Liver (tissue), 9 donors: ENCODE measurements around the gene POLG. TPM values are rescaled to one million over a fixed set of nuclear protein-coding genes. Genes with fewer than 3 reads are reported as not detected.

Experiments
- DNase-seq: peaks from one replicate; pipeline ENCODE4 v3.0.0-alpha.2; 2017; ENCODE audit warnings: low spot score
- H3K27ac ChIP-seq, 2 donors: one replicate each; pipeline ENCODE4 v1.7.0; 2013; ENCODE audit warnings: inconsistent platforms in 2 of 2, low read length in 2 of 2, control low read depth in 1 of 2, low read depth in 1 of 2, mild to moderate bottlenecking in 1 of 2
- H3K27me3 ChIP-seq, 4 donors: one replicate each; pipeline versions ENCODE4 v1.6.1 to v1.7.0; 2013; ENCODE audit warnings: low read length in 3 of 4, inconsistent platforms in 1 of 4, mild to moderate bottlenecking in 1 of 4, moderate library complexity in 1 of 4; ENCODE audit not compliant: control insufficient read depth in 4 of 4, insufficient read depth in 4 of 4
- H3K36me3 ChIP-seq, 4 donors: one replicate each; pipeline versions ENCODE4 v1.6.1 to v1.7.0; 2013; ENCODE audit warnings: low read length in 3 of 4, mild to moderate bottlenecking in 3 of 4, low read depth in 1 of 4, moderate library complexity in 1 of 4; ENCODE audit not compliant: control insufficient read depth in 4 of 4, insufficient read depth in 3 of 4
- H3K4me1 ChIP-seq, 4 donors: one replicate each; pipeline versions ENCODE4 v1.6.1 to v1.7.0; 2013; ENCODE audit warnings: low read length in 3 of 4, mild to moderate bottlenecking in 3 of 4, moderate library complexity in 1 of 4; ENCODE audit not compliant: control insufficient read depth in 4 of 4, insufficient read depth in 4 of 4
- H3K4me3 ChIP-seq, 3 donors: one replicate each; pipeline versions ENCODE4 v1.6.1 to v1.7.0; 2013; ENCODE audit warnings: low read length in 3 of 3, control low read depth in 1 of 3, low read depth in 1 of 3, mild to moderate bottlenecking in 1 of 3
- H3K9ac ChIP-seq, 2 donors: one replicate each; pipeline ENCODE4 v1.7.0; 2013; ENCODE audit warnings: low read length in 2 of 2, mild to moderate bottlenecking in 2 of 2, moderate library complexity in 2 of 2, control low read depth in 1 of 2, low read depth in 1 of 2
- H3K9me3 ChIP-seq, 4 donors: one replicate each; pipeline versions ENCODE4 v1.6.1 to v1.7.0; 2013; ENCODE audit warnings: low read length in 3 of 4; ENCODE audit not compliant: control insufficient read depth in 4 of 4
- CTCF ChIP-seq: fragments of 150-350 bp; IDR thresholded peaks from 2 replicates; pipeline ENCODE4 v1.5.1; 2017; ENCODE audit warnings: improper control_type of control experiment, low read depth, low read length; ENCODE audit not compliant: missing input control
- EGR1 ChIP-seq, 2 donors: IDR thresholded peaks; 2 replicates each; pipeline ENCODE4 v1.6.1; 2016 to 2018; ENCODE audit warnings: antibody characterized with exemption in 2 of 2, low read depth in 2 of 2
- FOXA1 ChIP-seq: IDR thresholded peaks from 2 replicates; pipeline ENCODE4 v1.6.1; 2016; ENCODE audit warnings: antibody characterized with exemption
- FOXA2 ChIP-seq: IDR thresholded peaks from 2 replicates; pipeline ENCODE4 v1.6.1; 2016; ENCODE audit warnings: antibody characterized with exemption
- HNF4A ChIP-seq, 2 donors: conservative IDR thresholded peaks; 2 replicates each; pipeline ENCODE4 v1.6.1; 2016; ENCODE audit warnings: antibody characterized with exemption in 2 of 2, mild to moderate bottlenecking in 2 of 2
- JUND ChIP-seq, 2 donors: IDR thresholded peaks; 2 replicates each; pipeline ENCODE4 v1.6.1; 2016; ENCODE audit warnings: antibody characterized with exemption in 2 of 2
- MAX ChIP-seq: IDR thresholded peaks from 2 replicates; pipeline ENCODE4 v1.6.1; 2016; ENCODE audit warnings: antibody characterized with exemption
- NR2F2 ChIP-seq: IDR thresholded peaks from 2 replicates; pipeline ENCODE4 v1.6.1; 2016; ENCODE audit warnings: antibody characterized with exemption
- RAD21 ChIP-seq, 2 donors: IDR thresholded peaks; 2 replicates each; pipeline ENCODE4 v1.6.1; 2016; ENCODE audit warnings: antibody characterized with exemption in 2 of 2, mild to moderate bottlenecking in 2 of 2
- RXRA ChIP-seq, 2 donors: IDR thresholded peaks; 2 replicates each; pipeline ENCODE4 v1.6.1; 2017 to 2018; ENCODE audit warnings: antibody characterized with exemption in 2 of 2, mild to moderate bottlenecking in 1 of 2
- SP1 ChIP-seq: IDR thresholded peaks from 2 replicates; pipeline ENCODE4 v1.6.1; 2018; ENCODE audit warnings: antibody characterized with exemption, mild to moderate bottlenecking
- TAF1 ChIP-seq: conservative IDR thresholded peaks from 2 replicates; pipeline ENCODE4 v1.6.1; 2016; ENCODE audit warnings: antibody characterized with exemption, mild to moderate bottlenecking
- YY1 ChIP-seq: IDR thresholded peaks from 2 replicates; pipeline ENCODE4 v1.6.1; 2016; ENCODE audit warnings: antibody characterized with exemption, mild to moderate bottlenecking
- WGBS: extraction: QIAGEN DNeasy Blood & Tissue Kit; methylation state at CpG from one replicate; pipeline ENCODE4 v1.1.7; 2013; 5-methylcytosine and 5-hydroxymethylcytosine counted together
- polyA plus RNA-seq, 2 donors: library from polyadenylated mRNA; stranded (reverse) in 1 of 2; unstranded in 1 of 2; fragments of 200-250 nt in 1 of 2; fragments of >200 nt in 1 of 2; fragmentation: Nextera tagmentation in 1 of 2; extraction: Ambion mirVana in 1 of 2; gene quantifications; one replicate each; pipeline versions ENCODE4 v1.2.1 to v1.2.3, GENCODE V29; 2013 to 2015
- total RNA-seq, 2 donors: library from RNA; depleted of rRNA; stranded (reverse); fragments of >200 nt; gene quantifications; one replicate each; pipeline ENCODE4 v1.2.3, GENCODE V29; 2014
- TF ChIP-seq, protein P1 (sequence below): IDR thresholded peaks from 2 replicates; pipeline ENCODE4 v1.6.1; 2016; ENCODE audit warnings: antibody characterized with exemption
- TF ChIP-seq, protein P2 (sequence below): IDR thresholded peaks from 2 replicates; pipeline ENCODE4 v1.6.1; 2016; ENCODE audit warnings: antibody characterized with exemption, mild to moderate bottlenecking
- TF ChIP-seq, protein P3 (sequence below): IDR thresholded peaks from 2 replicates; pipeline ENCODE4 v1.6.1; 2016; ENCODE audit warnings: antibody characterized with exemption
- donor health status: healthy.
- donor health status: healthy.
- donor health status: healthy.
- donor health status: healthy.
- donor health status: healthy.

POLG gene
- total and polyA plus RNA-seq, 4 donors, result 15.2 to 53.1 (median 31.4) TPM

DNA sequence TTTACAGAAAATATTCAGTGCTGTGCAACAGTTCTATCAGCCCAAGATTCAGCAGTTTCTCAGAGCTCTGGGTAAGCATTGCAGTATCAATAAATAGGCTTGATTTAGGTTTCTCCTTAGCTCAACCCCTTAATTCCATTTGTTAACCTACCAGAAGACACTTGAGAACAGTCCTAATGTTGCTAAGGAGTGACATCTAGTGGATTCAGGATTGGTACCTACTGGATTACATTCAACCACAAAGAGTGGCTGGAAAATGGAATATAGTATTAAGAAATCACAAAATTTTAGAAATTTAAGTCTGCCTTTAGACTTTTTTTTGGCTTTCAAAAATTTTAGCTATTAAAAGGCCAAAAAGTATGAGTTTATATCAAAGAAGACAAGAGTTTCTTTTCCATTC, 34.7 kb downstream of the POLG start:
- Histone ChIP-seq H3K4me3 (no peak overlapping the region), H3K36me3 (no peaks in the 10 kb centered on the region), H3K27ac (no peak overlapping the region), H3K27me3 (no peaks in the 10 kb centered on the region), H3K4me1 (no peaks in the 10 kb centered on the region), H3K9ac (no peak overlapping the region), H3K9me3 (no peaks in the 10 kb centered on the region)
- TF ChIP-seq CTCF (peak; percentile 7), EGR1 (IDR thresholded peaks at IDR 0.05; ENCODE audit: low read depth in 2 of 2) (no peak), NR2F2 (no peak), SP1 (no peak), YY1 (no peak), FOXA2 (no peak), HNF4A (conservative IDR thresholded peaks at IDR 0.05) (no peak), RAD21 (IDR thresholded peaks at IDR 0.05) (peak; percentile 67 to 69), JUND (IDR thresholded peaks at IDR 0.05) (no peak), RXRA (IDR thresholded peaks at IDR 0.05) (no peak)
- TF ChIP-seq, protein P1, sequence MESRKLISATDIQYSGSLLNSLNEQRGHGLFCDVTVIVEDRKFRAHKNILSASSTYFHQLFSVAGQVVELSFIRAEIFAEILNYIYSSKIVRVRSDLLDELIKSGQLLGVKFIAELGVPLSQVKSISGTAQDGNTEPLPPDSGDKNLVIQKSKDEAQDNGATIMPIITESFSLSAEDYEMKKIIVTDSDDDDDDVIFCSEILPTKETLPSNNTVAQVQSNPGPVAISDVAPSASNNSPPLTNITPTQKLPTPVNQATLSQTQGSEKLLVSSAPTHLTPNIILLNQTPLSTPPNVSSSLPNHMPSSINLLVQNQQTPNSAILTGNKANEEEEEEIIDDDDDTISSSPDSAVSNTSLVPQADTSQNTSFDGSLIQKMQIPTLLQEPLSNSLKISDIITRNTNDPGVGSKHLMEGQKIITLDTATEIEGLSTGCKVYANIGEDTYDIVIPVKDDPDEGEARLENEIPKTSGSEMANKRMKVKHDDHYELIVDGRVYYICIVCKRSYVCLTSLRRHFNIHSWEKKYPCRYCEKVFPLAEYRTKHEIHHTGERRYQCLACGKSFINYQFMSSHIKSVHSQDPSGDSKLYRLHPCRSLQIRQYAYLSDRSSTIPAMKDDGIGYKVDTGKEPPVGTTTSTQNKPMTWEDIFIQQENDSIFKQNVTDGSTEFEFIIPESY, result no peak
- TF ChIP-seq, protein P2, sequence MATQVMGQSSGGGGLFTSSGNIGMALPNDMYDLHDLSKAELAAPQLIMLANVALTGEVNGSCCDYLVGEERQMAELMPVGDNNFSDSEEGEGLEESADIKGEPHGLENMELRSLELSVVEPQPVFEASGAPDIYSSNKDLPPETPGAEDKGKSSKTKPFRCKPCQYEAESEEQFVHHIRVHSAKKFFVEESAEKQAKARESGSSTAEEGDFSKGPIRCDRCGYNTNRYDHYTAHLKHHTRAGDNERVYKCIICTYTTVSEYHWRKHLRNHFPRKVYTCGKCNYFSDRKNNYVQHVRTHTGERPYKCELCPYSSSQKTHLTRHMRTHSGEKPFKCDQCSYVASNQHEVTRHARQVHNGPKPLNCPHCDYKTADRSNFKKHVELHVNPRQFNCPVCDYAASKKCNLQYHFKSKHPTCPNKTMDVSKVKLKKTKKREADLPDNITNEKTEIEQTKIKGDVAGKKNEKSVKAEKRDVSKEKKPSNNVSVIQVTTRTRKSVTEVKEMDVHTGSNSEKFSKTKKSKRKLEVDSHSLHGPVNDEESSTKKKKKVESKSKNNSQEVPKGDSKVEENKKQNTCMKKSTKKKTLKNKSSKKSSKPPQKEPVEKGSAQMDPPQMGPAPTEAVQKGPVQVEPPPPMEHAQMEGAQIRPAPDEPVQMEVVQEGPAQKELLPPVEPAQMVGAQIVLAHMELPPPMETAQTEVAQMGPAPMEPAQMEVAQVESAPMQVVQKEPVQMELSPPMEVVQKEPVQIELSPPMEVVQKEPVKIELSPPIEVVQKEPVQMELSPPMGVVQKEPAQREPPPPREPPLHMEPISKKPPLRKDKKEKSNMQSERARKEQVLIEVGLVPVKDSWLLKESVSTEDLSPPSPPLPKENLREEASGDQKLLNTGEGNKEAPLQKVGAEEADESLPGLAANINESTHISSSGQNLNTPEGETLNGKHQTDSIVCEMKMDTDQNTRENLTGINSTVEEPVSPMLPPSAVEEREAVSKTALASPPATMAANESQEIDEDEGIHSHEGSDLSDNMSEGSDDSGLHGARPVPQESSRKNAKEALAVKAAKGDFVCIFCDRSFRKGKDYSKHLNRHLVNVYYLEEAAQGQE, result no peak
- no peak for DNase-seq

GRCh38 chr15:89293012-89293411, 41.6 kb downstream of the POLG start:
- Histone ChIP-seq H3K27ac (no peak overlapping the region), H3K4me3 (no peak overlapping the region), H3K9ac (no peak overlapping the region), H3K9me3 (no peaks in the 10 kb centered on the region), H3K4me1 (no peaks in the 10 kb centered on the region), H3K27me3 (no peaks in the 10 kb centered on the region), H3K36me3 (peaks cover 0 to 1% (median 0%) of the 10 kb centered on the region in 4 donors)
- no peak for DNase-seq
- over 99% methylated on average over 2 of the region's 2 CpGs for WGBS
- TF ChIP-seq TAF1, result no peak
- TF ChIP-seq, protein P2, result no peak
- TF ChIP-seq, protein P3, sequence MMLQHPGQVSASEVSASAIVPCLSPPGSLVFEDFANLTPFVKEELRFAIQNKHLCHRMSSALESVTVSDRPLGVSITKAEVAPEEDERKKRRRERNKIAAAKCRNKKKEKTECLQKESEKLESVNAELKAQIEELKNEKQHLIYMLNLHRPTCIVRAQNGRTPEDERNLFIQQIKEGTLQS, result no peak
- no peak for TF ChIP-seq HNF4A (conservative IDR thresholded peaks at IDR 0.05)
- no peak for TF ChIP-seq YY1
- no peak for TF ChIP-seq RAD21 (IDR thresholded peaks at IDR 0.05)
- no peak for TF ChIP-seq NR2F2
- TF ChIP-seq CTCF, result no peak
- no peak for TF ChIP-seq MAX
- TF ChIP-seq FOXA1, result no peak
- TF ChIP-seq FOXA2, result no peak
- TF ChIP-seq SP1, result no peak
